OCI-LY7 (cell line): ENCODE results near the gene SUGP2. TPM values are rescaled to one million over a fixed set of nuclear protein-coding genes. Genes with fewer than 3 reads are reported as not detected.

ENCODE experiments used
- Bru-seq: library from RNA; stranded (reverse); fragments of 400-500 nt; gene quantifications from one replicate; lab custom pipeline; 2021; lab: Mats Ljungman, UMichigan
- BruChase-seq, 2 experiments: library from RNA; stranded (reverse); fragments of 400-500 nt; gene quantifications; one replicate each; lab custom pipeline; 2021; lab: Mats Ljungman, UMichigan
- BruUV-seq: library from RNA; stranded (reverse); fragments of 400-500 nt; replicated peaks from 2 replicates; lab custom pipeline; 2021; lab: Mats Ljungman, UMichigan
- CTCF ChIA-PET: fragments of 300-600 bp; sonication (Branson Sonifier 250); formaldehyde crosslinking; loops from one replicate; lab custom pipeline; 2022; ENCODE audit warnings: antibody characterized with exemption; ENCODE audit not compliant: unreplicated experiment; lab: Charles Lee
- POLR2A ChIA-PET: fragments of 300-600 bp; sonication (Branson Sonifier 250); formaldehyde crosslinking; loops from one replicate; lab custom pipeline; 2022; ENCODE audit warnings: antibody characterized with exemption; lab: Charles Lee
- DNase-seq: peaks from one replicate; pipeline ENCODE4 v3.0.0-alpha.2; 2015; ENCODE audit warnings: low spot score
- H2AFZ ChIP-seq: fragments of 200-600 bp; sonication (generic), shearing (Covaris generic); 2 replicates; pipeline ENCODE4 v1.6.1; 2014; ENCODE audit warnings: mild to moderate bottlenecking, antibody characterized with exemption, low read length, moderate library complexity
- H3K27ac ChIP-seq: fragments of 200-600 bp; sonication (generic); 2 replicates; pipeline ENCODE4 v1.5.1; 2014; ENCODE audit warnings: mixed run types, low read depth, mild to moderate bottlenecking, moderate library complexity, low read length, inconsistent platforms; ENCODE audit not compliant: poor library complexity, severe bottlenecking
- H3K36me3 ChIP-seq: fragments of 200-600 bp; sonication (generic); 2 replicates; pipeline ENCODE4 v1.6.1; 2014; ENCODE audit warnings: mild to moderate bottlenecking, antibody characterized with exemption, low read length, moderate library complexity, mixed read lengths; ENCODE audit not compliant: insufficient read depth
- H3K4me1 ChIP-seq: fragments of 200-600 bp; sonication (generic); 2 replicates; pipeline ENCODE4 v1.5.1; 2014; ENCODE audit warnings: mild to moderate bottlenecking, low read length; ENCODE audit not compliant: insufficient read depth, poor library complexity, severe bottlenecking
- H3K4me2 ChIP-seq: fragments of 200-600 bp; sonication (generic); 2 replicates; pipeline ENCODE4 v1.6.1; 2014; ENCODE audit warnings: mild to moderate bottlenecking, low read length
- H3K4me3 ChIP-seq: fragments of 200-600 bp; sonication (generic); 2 replicates; pipeline ENCODE4 v1.5.1; 2014; ENCODE audit warnings: mild to moderate bottlenecking, low read depth, low read length; ENCODE audit not compliant: poor library complexity, severe bottlenecking
- H3K79me2 ChIP-seq: fragments of 200-600 bp; sonication (generic); 2 replicates; pipeline ENCODE4 v1.6.1; 2016; ENCODE audit warnings: low read depth, mild to moderate bottlenecking, low read length, moderate library complexity, mixed read lengths; ENCODE audit not compliant: insufficient read depth
- H3K9me2 ChIP-seq: fragments of 200-600 bp; sonication (generic); 2 replicates; pipeline ENCODE4 v1.6.1; 2016; ENCODE audit warnings: mild to moderate bottlenecking, low read length, mixed read lengths; ENCODE audit not compliant: insufficient read depth
- H3K9me3 ChIP-seq: fragments of 200-600 bp; sonication (generic); 2 replicates; pipeline ENCODE4 v1.6.1; 2014; ENCODE audit warnings: mild to moderate bottlenecking, mixed run types, low read length, mixed read lengths
- H4K20me1 ChIP-seq: fragments of 200-600 bp; sonication (generic); 2 replicates; pipeline ENCODE4 v1.6.1; 2014; ENCODE audit warnings: mild to moderate bottlenecking, antibody characterized with exemption, low read length, moderate library complexity, mixed read lengths; ENCODE audit not compliant: insufficient read depth
- EZH2phosphoT487 ChIP-seq: fragments of 200-600 bp; sonication (generic); IDR thresholded peaks from 2 replicates; pipeline ENCODE4 v1.6.1; 2018; ENCODE audit warnings: low read depth, borderline replicate concordance, mild to moderate bottlenecking, mixed run types, antibody characterized with exemption, low read length, moderate library complexity, mixed read lengths
- intact Hi-C: fragments of 100-400 bp; cut with micrococcal nuclease; formaldehyde crosslinking; loops from one replicate; pipeline ENCODE4 v1.10.0; 2022; ENCODE audit not compliant: unreplicated experiment
- long read RNA-seq: library from polyadenylated mRNA; stranded (forward); transcript quantifications from one replicate; pipeline ENCODE4 v2.0.0, GENCODE V29; 2022
- total RNA-seq, 2 experiments: library from RNA; depleted of rRNA in 1 of 2; stranded (reverse); fragments of >200 nt in 1 of 2; shearing (Covaris generic) in 1 of 2; gene quantifications; 2 replicates each; pipeline ENCODE4 v1.2.3, GENCODE V29; 2014 to 2022
- TF ChIP-seq, protein P1 (sequence below): fragments of 200-600 bp; sonication (generic); conservative IDR thresholded peaks from 2 replicates; pipeline ENCODE4 v1.5.1; 2014; ENCODE audit warnings: mild to moderate bottlenecking, antibody characterized with exemption, low read length, moderate library complexity, mixed read lengths

Gene SUGP2
- total RNA-seq (2014; rRNA removed; shearing (Covaris generic)) (111 and 113 TPM in 2 replicates), total RNA-seq (2022) (229 and 288 TPM in 2 replicates), Bru-seq, nascent RNA (percentile 86 among the genes with signal in this experiment), BruChase-seq, experiment 1, labeled RNA remaining after a 6-hour chase (percentile 96 among the genes with signal in this experiment), BruChase-seq, experiment 2, labeled RNA remaining after a 2-hour chase (percentile 94 among the genes with signal in this experiment)
- long read RNA-seq, full-length matches to known transcripts, result 113 of 302 reads
- long read RNA-seq, partial matches to known transcripts, result 52 of 302 reads
- long read RNA-seq, other reads (novel, unspliced or antisense), result 137 of 302 reads

DNA sequence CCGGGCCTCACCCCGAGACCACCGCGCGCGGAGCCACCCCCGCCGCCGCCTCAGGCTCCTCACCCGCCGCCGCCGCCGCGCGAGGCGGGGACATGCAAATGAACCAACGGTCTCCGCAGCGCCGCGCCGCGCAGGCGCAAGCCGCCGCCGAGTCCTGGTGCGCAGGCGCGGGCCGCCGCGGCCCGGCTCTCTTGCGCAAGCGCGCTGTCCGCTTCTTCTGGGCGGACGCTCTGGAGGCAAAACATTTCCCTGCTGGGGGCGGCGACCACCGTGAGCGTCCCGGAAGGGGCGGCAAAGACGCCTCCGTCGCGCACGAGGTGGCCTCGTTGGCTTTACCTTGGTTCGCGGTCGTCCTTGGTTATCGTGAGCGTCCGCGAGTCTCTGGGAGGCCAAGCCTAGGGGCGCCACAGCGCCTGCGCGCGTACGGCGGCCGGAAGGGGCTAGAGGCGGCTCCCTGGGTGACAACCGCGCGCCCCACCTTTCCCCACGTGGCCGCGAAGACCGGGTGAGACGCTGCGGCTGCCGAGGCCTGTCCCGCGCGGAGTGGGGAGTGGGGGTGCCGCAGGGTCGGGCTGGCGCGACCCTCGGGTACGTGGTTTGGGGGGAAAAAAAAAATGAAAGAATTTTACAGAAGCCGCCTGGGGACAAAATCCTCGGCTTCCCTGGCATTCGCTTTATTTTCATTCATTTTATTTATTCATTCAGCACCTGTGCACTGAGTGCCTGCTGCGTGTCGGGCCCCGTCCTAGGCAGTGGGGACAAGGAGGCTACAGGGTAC lies at the start of gene SUGP2, which contains the start of gene ARMC6:
Gene SUGP2 (minus strand): TSS at position 92 of the 778 bp plus-strand sequence. CDS start 2,446 bp downstream, outside the sequence.
Gene ARMC6 (plus strand): TSS at position 178 of the 778 bp plus-strand sequence. CDS start 607 bp downstream, outside the sequence.
- no TSS peak for BruUV-seq
- ChIA-PET CTCF (no interaction called here), POLR2A (no interaction called here)
- H3K9me3 ChIP-seq, result peaks cover 8% of the 10 kb centered on the region; the same call in 1 of the 2 replicates
- no peaks in the 10 kb centered on the region for H4K20me1 ChIP-seq
- no peaks in the 10 kb centered on the region for H3K9me2 ChIP-seq
- TF ChIP-seq, protein P1, sequence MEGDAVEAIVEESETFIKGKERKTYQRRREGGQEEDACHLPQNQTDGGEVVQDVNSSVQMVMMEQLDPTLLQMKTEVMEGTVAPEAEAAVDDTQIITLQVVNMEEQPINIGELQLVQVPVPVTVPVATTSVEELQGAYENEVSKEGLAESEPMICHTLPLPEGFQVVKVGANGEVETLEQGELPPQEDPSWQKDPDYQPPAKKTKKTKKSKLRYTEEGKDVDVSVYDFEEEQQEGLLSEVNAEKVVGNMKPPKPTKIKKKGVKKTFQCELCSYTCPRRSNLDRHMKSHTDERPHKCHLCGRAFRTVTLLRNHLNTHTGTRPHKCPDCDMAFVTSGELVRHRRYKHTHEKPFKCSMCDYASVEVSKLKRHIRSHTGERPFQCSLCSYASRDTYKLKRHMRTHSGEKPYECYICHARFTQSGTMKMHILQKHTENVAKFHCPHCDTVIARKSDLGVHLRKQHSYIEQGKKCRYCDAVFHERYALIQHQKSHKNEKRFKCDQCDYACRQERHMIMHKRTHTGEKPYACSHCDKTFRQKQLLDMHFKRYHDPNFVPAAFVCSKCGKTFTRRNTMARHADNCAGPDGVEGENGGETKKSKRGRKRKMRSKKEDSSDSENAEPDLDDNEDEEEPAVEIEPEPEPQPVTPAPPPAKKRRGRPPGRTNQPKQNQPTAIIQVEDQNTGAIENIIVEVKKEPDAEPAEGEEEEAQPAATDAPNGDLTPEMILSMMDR, result no peak
- TF ChIP-seq EZH2phosphoT487, result no peak
- intact Hi-C loops, result no loop called here
- peak within 1 kb of the TSS; percentile 91 for H3K27ac ChIP-seq
- peaks cover 65% of the 10 kb centered on the region for H3K36me3 ChIP-seq
- peaks cover 83% of the 10 kb centered on the region for H3K79me2 ChIP-seq
- peaks cover 27% of the 10 kb centered on the region for H3K4me1 ChIP-seq
- peak within 1 kb of the TSS; percentile 68; the same call in 1 of the 2 replicates for H2AFZ ChIP-seq
- peak within 1 kb of the TSS; percentile 96 for H3K4me3 ChIP-seq
- DNase-seq, result peak; percentile 94
- H3K4me2 ChIP-seq, result peak within 1 kb of the TSS; percentile 100

DNA sequence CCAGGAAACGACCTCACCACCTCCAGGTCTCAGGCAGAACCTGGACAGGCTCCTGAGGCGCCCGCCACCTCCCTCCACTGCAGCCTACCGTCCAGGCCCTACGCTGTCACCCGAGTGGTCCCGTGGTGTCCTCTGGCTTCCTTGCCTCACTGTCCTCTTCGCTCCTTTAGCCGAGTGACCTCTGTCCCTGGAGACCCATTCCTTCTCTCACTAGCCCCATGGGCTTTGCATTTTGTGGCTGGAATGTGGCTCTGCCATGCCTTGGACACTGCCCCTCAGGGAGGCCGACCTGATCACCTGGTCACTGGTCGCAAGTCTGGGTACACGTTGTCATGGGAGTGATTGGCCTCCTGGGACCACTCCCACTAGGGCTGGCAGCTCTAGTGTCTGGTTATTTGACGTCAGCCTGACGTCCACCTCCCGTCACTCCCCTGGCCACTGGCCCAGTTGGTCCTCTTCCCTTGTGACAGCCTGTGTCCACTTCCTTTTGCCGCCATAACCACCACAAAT lies 48.4 kb upstream of the SUGP2 start:
- CTCF ChIA-PET, result no interaction called here
- Histone ChIP-seq H3K9me2 (no peaks in the 10 kb centered on the region), H3K4me3 (no peak overlapping the region), H2AFZ (no peak overlapping the region), H3K4me2 (no peak overlapping the region), H3K79me2 (no peaks in the 10 kb centered on the region), H3K36me3 (no peaks in the 10 kb centered on the region), H4K20me1 (no peaks in the 10 kb centered on the region), H3K9me3 (no peaks in the 10 kb centered on the region), H3K4me1 (no peaks in the 10 kb centered on the region), H3K27ac (no peak overlapping the region)
- BruUV-seq, result no TSS peak
- intact Hi-C loops, result no loop called here
- POLR2A ChIA-PET, result no interaction called here
- no peak for DNase-seq
- TF ChIP-seq EZH2phosphoT487, result no peak
- TF ChIP-seq, protein P1, result no peak
